A673 (cell line): ENCODE results near the gene GRIK4. TPM values are rescaled to one million over a fixed set of nuclear protein-coding genes. Genes with fewer than 3 reads are reported as not detected.

ENCODE experiments used
- BruUV-seq: library from RNA; stranded (reverse); fragments of 400-500 nt; replicated peaks from 2 replicates; lab custom pipeline; 2021; lab: Mats Ljungman, UMichigan
- CTCF ChIA-PET: fragments of 300-600 bp; sonication (Branson Sonifier 250); formaldehyde crosslinking; loops from one replicate; lab custom pipeline; 2022; ENCODE audit warnings: antibody characterized with exemption; lab: Charles Lee
- POLR2A ChIA-PET: fragments of 300-600 bp; sonication (Branson Sonifier 250); formaldehyde crosslinking; loops from one replicate; lab custom pipeline; 2022; ENCODE audit warnings: antibody characterized with exemption; ENCODE audit not compliant: low non-redundant PET; lab: Charles Lee
- DNase-seq: peaks from one replicate; pipeline ENCODE4 v3.0.0-alpha.2; 2015; ENCODE audit warnings: low spot score
- H3K27ac ChIP-seq: fragments of 200-600 bp; sonication (generic); 2 replicates; pipeline ENCODE4 v1.5.1; 2016; ENCODE audit warnings: mixed run types, low read depth, mild to moderate bottlenecking, mixed read lengths, antibody characterized with exemption, low read length; ENCODE audit not compliant: poor library complexity, severe bottlenecking
- H3K27me3 ChIP-seq: fragments of 200-600 bp; sonication (generic); replicated peaks from 2 replicates; pipeline ENCODE4 v1.6.1; 2017; ENCODE audit warnings: mixed run types, low read depth, mild to moderate bottlenecking, mixed read lengths, antibody characterized with exemption, low read length; ENCODE audit not compliant: insufficient read depth, poor library complexity
- H3K36me3 ChIP-seq: fragments of 200-600 bp; sonication (generic); 2 replicates; pipeline ENCODE4 v1.6.1; 2016; ENCODE audit warnings: mixed run types, mild to moderate bottlenecking, mixed read lengths, antibody characterized with exemption, low read length; ENCODE audit not compliant: insufficient read depth, poor library complexity, severe bottlenecking
- H3K4me1 ChIP-seq: fragments of 200-600 bp; sonication (generic); 2 replicates; pipeline ENCODE4 v1.6.1; 2017; ENCODE audit warnings: mixed run types, mild to moderate bottlenecking, mixed read lengths, antibody characterized with exemption, low read length; ENCODE audit not compliant: insufficient read depth, poor library complexity, severe bottlenecking
- H3K4me3 ChIP-seq: fragments of 200-600 bp; sonication (generic); 2 replicates; pipeline ENCODE4 v1.5.1; 2016; ENCODE audit warnings: low read depth, mixed run types, mild to moderate bottlenecking, mixed read lengths, low read length; ENCODE audit not compliant: poor library complexity, severe bottlenecking
- H3K9me3 ChIP-seq: fragments of 200-600 bp; sonication (generic); 2 replicates; pipeline ENCODE4 v1.6.1; 2016; ENCODE audit warnings: mixed run types, low read depth, mild to moderate bottlenecking, mixed read lengths, antibody characterized with exemption, low read length; ENCODE audit not compliant: poor library complexity, severe bottlenecking
- EZH2 ChIP-seq: fragments of 200-600 bp; sonication (generic); IDR thresholded peaks from 2 replicates; pipeline ENCODE4 v1.6.1; 2017; ENCODE audit warnings: borderline replicate concordance, low read depth, mild to moderate bottlenecking, mixed read lengths, antibody characterized with exemption, low read length; ENCODE audit not compliant: poor library complexity, severe bottlenecking
- intact Hi-C: fragments of 100-400 bp; cut with micrococcal nuclease; formaldehyde crosslinking; loops from one replicate; pipeline ENCODE4 v1.10.0; 2022; ENCODE audit not compliant: unreplicated experiment
- total RNA-seq: library from RNA; stranded (reverse); gene quantifications from 2 replicates; pipeline ENCODE4 v1.2.3, GENCODE V29; 2021
- TF ChIP-seq, protein P1 (sequence below): fragments of 300-800, 200-600 bp; sonication (generic); conservative IDR thresholded peaks from 2 replicates; pipeline ENCODE4 v1.5.1; 2017; ENCODE audit warnings: low read depth, mild to moderate bottlenecking, antibody characterized with exemption, low read length, moderate library complexity, mixed read lengths

Gene GRIK4
- total RNA-seq, 1 experiment from 2014 or later: not detected

DNA sequence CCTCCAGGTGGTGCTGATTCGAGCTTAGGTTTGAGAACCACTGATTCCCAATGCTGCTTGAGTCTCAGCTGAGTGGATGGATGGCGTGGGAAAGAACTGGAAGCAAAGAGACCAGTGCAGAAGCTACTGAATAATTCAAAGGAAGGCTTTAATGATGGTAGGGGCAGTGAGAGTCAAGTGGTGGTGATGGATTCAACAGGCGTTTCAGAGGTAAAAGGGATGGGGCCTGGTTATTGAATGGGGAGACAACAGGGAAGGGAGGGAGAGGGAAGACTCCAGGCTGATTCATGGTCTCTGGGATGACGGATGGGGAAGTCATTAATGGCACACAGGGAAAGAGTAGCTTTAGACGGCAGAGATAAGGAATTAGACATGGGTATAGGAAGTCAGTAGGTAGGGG is 408.0 kb downstream of the GRIK4 start:
- ChIA-PET POLR2A (no interaction called here), CTCF (no interaction called here)
- H3K4me3 ChIP-seq: no peak overlapping the region
- BruUV-seq: no TSS peak
- no peaks in the 10 kb centered on the region for H3K4me1 ChIP-seq
- intact Hi-C loops: no loop called here
- H3K36me3 ChIP-seq: no peaks in the 10 kb centered on the region
- no peak overlapping the region for H3K27ac ChIP-seq
- peaks cover 13% of the 10 kb centered on the region for H3K27me3 ChIP-seq
- H3K9me3 ChIP-seq: no peaks in the 10 kb centered on the region
- TF ChIP-seq, protein P1, sequence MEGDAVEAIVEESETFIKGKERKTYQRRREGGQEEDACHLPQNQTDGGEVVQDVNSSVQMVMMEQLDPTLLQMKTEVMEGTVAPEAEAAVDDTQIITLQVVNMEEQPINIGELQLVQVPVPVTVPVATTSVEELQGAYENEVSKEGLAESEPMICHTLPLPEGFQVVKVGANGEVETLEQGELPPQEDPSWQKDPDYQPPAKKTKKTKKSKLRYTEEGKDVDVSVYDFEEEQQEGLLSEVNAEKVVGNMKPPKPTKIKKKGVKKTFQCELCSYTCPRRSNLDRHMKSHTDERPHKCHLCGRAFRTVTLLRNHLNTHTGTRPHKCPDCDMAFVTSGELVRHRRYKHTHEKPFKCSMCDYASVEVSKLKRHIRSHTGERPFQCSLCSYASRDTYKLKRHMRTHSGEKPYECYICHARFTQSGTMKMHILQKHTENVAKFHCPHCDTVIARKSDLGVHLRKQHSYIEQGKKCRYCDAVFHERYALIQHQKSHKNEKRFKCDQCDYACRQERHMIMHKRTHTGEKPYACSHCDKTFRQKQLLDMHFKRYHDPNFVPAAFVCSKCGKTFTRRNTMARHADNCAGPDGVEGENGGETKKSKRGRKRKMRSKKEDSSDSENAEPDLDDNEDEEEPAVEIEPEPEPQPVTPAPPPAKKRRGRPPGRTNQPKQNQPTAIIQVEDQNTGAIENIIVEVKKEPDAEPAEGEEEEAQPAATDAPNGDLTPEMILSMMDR: no peak
- no peak for DNase-seq

DNA sequence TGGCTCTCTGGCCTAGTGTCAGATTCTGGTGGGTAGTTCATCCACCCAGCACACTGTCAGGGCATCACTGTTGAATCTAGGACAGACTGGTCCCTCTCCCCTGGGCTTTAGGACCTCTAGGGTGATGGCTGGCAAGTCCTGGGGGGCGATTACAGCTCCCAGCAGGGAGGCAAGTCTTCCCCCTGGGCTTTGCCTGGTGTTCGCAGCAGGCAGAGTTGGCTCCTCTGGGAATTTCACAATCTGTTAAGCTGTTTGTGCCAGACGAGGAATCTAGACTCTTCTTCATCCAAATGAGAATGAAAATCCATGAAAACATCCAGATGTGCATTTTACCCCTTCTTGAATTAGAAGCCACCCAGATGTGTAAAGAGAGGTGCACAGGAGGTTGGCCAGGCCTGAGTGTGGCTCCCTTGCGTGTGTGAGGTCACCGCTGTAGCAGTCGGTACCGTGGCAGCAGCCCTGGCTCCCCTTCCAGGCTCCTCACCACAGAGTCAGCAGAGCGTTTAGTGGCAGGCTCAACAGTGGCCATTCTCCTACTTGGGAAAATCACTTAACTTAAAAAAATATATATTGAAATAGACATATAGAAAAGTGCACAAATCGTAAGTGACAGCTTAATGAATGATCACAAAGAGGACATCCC is 412.4 kb downstream of the GRIK4 start:
- no peaks in the 10 kb centered on the region for H3K4me1 ChIP-seq
- BruUV-seq: no TSS peak
- H3K27ac ChIP-seq: no peak overlapping the region
- no peaks in the 10 kb centered on the region for H3K27me3 ChIP-seq
- H3K36me3 ChIP-seq: no peaks in the 10 kb centered on the region
- TF ChIP-seq EZH2: no peak
- TF ChIP-seq, protein P1: no peak
- no peak for DNase-seq
- H3K4me3 ChIP-seq: no peak overlapping the region
- intact Hi-C loops: no loop called here
- ChIA-PET CTCF (interaction anchor here (0.6 kb wide), 1 partner anchor 121 kb away, joined by 3 read pairs; no protein-coding TSS in a partner anchor), POLR2A (no interaction called here)
- H3K9me3 ChIP-seq: no peaks in the 10 kb centered on the region

DNA sequence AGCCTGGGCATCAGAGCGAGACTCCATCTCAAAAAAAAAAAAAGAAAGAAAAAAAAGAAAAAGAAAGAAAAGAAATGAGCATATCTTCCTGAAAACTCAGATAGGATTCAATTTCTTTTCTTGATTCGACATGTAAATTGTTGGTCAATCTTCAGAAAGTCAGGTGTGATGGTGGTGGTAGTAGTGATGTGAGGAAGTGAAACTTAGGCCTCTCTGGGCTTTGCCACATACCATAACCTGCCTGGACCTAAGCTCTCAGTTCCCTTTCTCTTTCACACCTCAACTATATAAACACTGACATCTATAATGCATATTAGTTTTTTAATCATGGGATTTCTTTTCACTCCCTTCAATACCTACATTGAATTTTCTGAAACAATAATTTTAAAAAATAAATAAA is 414.4 kb downstream of the GRIK4 start:
- ChIA-PET CTCF (no interaction called here), POLR2A (no interaction called here)

More for the DNA sequence above, 414.4 kb downstream of the GRIK4 start:
- Histone ChIP-seq H3K27ac (no peak overlapping the region), H3K9me3 (no peaks in the 10 kb centered on the region), H3K27me3 (no peaks in the 10 kb centered on the region), H3K4me1 (no peaks in the 10 kb centered on the region), H3K4me3 (no peak overlapping the region), H3K36me3 (no peaks in the 10 kb centered on the region)
- TF ChIP-seq, protein P1: no peak
- intact Hi-C loops: no loop called here
- DNase-seq: no peak
- no TSS peak for BruUV-seq
